Measurements from ENCODE around the gene KBTBD13.
"Not testable (repeated sequence)": the region's sequence is repeated elsewhere in the genome, so short reads cannot be mapped to it uniquely, and the experiment has no call there.

Gene KBTBD13

DNA sequence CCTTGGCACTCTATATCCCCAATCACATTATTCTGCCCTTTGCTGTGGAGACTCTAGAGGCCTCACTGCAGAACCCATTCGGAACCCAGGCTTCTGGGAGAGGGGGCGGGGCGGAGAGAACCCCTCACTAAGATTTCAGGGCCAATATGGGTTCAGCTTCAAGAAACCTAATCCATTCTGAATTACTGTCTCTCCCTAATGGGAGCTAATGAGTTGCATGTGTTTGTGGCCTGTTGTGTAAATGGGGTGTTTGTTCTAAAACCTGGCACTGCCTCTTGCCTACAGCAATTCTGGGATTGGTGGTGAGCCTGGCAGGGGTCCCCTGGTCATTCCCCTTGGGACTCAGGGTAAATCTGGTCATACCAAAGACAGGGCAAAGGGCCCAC is 8.2 kb upstream of the KBTBD13 start:
- in situ Hi-C loops (cut with MboI; ENCODE audit: low sequenced_read_pairs): no loop called here

DNA sequence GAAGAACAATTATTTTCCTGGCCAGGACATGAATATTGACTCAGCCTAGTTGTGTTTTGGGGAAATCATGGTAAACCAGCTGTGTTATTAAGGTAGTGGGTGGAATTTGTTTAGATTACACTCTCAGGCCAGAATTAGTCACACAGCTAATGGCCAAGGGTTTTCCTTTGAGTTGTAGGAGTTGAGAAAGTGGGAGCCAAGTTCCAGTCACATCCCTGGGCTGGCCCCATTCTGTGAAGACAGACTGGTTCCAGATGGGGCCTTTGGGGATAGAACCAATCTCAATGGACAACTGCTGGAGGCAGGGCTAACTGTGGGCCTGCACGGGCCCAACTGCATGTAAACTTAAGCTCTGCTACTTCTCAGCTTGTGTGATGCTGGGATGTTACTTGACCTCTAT is 7.4 kb upstream of the KBTBD13 start:
- in situ Hi-C loops (cut with MboI; ENCODE audit: low sequenced_read_pairs): no loop called here

DNA sequence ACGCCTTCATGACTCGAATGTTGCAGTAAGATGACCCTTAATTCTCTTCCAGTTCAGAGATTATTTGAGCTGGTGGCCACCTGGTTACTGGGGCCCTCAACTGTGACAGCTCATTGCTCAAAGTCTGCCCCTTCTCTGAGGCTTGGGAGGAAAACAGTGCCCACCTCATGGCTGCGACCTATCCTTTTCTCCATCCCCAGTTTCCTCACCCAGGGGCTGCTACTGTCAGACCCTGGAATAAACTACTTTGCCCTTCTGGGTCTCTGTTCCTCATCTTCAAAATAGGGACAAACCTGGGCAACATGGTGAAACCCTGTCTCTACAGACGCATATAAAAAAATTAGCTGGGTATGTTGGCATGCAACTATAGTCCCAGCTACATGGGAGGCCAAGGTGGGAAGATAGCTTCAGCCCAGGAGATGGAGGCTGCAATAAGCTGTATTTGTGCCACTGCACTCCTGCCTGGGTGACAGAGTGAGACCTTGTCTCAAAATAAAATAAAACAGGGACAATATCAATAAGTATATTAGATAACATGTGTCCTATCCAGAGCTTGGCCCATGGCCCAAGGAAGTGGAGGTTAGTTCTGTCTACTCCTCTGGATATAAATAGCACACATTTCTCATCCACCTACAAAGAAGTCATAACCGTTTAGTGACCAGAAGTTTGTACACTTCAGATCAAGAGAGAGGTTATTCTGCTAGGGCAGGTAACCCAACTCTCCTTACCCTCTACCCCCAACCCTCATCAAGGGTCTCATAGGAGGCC is 6.6 kb upstream of the KBTBD13 start:
- in situ Hi-C loops (cut with MboI; ENCODE audit: low sequenced_read_pairs): no loop called here

DNA sequence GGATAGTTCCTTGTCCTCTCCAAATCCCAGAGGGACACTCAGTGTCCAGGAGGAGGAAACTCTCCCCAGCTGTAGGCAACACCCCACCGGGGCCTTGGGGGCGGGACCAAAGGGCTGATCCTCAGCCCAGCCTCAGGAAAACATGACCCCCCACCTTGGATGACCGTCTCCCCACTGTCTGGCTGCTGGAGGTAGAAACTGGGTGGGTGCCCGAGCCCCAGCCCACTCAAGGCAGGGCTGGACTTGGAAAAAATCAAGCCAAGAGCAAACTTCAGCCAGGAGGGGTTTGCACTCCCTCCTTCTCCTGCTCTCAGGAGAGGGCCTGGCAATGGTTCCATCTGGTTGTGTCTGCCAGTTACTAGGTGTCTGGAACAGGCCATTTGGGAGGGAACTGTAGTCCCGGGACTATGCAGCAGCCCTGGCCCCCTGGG is 5.2 kb upstream of the KBTBD13 start:
- in situ Hi-C loops (cut with MboI; ENCODE audit: low sequenced_read_pairs): no loop called here

DNA sequence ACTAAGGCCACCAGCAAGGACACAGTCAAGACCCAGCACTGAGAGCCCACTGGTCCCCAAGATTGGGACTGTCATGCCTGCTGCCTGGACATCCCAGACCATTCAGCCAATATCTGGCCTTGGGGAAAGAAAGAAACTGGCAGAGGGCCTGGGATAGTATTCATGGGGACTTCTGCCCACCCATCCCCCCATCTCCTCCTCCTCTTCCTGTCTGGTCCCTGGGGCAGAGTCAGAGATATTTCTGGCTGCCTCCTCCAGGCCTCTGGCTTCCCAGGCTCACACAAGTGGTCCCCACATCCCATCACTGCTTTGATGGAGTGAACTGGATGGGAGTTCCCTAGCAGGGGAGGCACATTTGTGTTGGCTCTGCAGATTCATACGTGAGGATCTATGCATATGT is 4.5 kb upstream of the KBTBD13 start:
- in situ Hi-C loops (cut with MboI; ENCODE audit: low sequenced_read_pairs): no loop called here

DNA sequence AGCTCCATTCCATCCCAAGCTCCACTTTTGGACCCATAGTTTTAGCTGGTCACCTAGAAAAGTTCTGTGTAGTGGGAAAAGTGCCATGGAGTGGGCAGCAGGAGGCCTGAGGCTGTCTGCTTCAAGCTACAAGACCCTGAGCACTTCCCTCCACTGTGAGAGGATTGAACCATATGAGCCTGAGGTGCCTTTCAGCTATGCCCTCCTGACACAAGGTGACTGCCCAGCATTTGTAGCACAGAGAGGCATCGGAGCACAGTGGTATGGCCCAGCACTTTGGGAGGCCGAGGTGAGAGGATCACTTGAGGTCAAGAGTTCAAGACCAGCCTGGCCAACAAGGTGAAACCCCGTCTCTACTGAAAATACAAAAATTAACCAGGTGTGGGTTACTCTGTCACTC is 3.9 kb upstream of the KBTBD13 start:
- in situ Hi-C loops (cut with MboI; ENCODE audit: low sequenced_read_pairs): no loop called here

DNA sequence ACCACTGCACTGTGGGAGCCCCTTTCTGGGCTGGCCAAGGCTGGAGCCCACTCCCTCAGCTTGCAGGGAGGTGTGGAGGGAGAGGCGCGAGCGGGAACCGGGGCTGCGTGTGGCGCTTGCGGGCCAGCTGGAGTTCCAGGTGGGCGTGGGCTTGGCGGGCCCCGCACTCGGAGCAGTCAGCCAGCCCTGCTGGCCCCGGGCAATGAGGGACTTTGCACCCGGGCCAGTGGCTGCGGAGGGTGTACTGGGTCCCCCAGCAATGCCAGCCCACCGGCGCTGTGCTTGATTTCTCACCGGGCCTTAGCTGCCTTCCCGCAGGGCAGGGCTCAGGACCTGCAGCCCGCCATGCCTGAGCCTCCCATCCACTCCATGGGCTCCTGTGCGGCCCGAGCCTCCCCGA is 1.6 kb upstream of the KBTBD13 start:
- in situ Hi-C loops (cut with MboI; ENCODE audit: low sequenced_read_pairs): not testable (repeated sequence)

DNA sequence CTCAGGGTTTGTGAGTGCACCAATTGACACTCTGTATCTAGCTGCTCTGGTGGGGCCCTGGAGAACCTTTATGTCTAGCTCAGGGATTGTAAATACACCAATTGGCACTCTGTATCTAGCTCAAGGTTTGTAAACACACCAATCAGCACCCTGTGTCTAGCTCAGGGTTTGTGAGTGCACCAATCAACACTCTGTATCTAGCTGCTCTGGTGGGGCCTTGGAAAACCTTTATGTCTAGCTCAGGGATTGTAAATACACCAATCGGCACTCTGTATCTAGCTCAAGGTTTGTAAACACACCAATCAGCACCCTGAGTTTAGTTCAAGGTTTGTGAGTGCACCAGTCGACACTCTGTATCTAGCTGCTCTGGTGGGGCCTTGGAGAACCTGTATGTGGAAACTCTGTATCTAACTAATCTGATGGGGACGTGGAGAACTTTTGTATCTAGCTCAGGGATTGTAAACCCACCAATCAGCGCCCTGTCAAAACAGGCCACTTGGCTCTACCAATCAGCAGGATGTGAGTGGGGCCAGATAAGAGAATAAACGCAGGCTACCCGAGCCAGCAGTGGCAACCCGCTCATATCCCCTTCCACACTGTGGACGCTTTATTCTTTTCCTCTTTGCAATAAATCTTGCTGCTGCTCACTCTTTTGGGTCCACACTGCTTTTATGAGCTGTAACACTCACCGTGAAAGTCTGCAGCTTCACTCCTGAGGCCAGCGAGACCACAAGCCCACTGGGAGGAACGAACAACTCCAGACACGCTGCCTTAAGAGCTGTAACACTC is 745 bp upstream of the KBTBD13 start:
- in situ Hi-C loops (cut with MboI; ENCODE audit: low sequenced_read_pairs): not testable (repeated sequence)

DNA sequence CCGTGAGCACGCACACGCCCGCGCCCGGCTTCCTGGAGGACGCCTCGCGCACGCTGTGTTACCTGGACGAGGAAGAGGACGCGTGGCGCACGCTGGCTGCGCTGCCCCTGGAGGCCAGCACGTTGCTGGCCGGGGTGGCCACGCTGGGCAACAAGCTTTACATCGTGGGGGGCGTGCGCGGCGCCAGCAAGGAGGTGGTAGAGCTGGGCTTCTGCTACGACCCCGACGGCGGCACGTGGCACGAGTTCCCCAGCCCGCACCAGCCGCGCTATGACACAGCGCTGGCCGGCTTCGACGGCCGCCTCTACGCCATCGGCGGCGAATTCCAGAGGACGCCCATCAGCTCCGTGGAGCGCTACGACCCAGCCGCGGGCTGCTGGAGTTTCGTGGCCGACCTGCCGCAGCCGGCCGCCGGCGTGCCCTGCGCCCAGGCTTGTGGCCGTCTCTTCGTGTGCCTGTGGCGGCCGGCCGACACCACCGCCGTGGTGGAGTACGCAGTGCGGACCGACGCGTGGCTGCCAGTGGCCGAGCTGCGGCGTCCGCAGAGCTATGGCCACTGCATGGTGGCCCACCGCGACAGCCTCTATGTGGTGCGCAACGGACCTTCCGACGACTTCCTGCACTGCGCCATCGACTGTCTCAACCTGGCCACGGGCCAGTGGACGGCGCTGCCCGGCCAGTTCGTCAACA is 890 bp downstream of the KBTBD13 start:
- in situ Hi-C loops (cut with MboI; ENCODE audit: low sequenced_read_pairs): no loop called here

DNA sequence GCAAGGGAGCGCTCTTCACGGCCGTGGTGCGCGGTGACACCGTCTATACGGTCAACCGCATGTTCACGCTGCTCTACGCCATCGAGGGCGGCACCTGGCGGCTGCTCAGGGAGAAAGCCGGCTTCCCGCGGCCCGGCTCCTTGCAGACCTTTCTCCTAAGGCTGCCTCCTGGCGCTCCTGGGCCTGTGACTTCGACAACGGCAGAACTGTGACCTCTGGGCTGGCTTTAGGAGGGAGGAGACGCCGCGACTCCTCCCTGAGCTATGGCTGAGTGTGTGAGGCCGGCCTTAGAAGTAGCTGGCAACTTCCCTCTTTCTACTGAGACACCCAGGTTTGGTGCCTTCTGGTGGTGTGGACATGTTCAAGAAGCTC is 1.4 kb downstream of the KBTBD13 start:
- in situ Hi-C loops (cut with MboI; ENCODE audit: low sequenced_read_pairs): no loop called here

DNA sequence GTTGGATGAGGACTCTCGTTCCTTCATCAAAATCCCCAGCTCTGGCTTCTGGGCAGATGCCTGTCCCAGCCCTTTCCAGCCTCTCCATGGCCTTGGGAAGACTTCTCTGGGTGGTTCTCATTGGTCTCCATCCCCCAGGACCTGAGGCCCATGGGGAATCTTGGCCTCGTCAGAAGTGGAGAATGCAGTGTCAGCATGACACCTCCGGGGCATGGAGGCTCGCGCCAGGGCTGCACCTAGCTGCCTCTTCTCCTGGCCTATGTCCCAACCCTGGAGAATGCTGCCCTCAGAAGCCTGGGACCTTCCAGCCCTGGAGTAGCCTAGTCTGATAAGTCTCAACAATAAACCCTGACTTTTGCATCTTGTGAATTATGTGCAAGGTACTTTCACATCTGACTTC is 3.0 kb downstream of the KBTBD13 start:
- in situ Hi-C loops (cut with MboI; ENCODE audit: low sequenced_read_pairs): no loop called here

DNA sequence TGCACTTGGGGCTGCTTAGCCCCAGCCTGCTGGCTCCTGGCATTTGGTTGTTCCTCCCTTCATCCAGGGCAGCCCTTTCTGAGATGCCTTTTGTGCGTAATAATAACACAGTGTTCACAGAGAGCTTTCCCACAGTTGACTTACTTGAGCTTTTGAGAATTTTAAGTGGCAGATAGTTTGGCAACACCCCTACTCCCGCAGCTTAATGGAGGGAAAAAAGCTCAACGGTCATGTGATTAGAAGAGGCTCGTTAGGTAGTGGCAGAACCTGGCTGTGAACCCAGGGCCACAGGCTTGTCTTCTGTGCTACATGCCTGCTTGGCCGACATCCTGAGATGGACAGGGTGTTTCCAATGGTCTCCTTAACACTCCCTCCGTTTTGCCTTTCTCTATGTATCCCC is 4.7 kb downstream of the KBTBD13 start:
- in situ Hi-C loops (cut with MboI; ENCODE audit: low sequenced_read_pairs): no loop called here

DNA sequence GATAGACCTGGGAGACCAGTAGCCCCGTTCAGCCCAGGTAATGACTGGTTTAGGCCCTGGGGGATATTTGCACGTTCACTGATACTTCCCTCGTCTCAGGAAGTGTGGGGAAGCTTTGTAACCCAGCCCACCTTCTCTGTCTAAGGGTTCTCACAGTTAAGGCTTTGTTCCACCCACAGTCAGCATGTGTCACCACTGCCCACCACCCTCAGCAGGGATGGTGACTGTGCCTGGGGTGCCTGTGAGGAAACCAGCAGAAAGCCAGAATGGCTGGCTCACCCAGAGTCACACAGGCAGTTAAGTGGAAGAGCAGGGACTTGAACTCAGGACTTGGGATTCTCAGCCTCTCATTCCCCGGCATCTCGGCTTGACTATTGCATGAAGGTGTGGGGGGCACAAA is 5.2 kb downstream of the KBTBD13 start:
- in situ Hi-C loops (cut with MboI; ENCODE audit: low sequenced_read_pairs): no loop called here

DNA sequence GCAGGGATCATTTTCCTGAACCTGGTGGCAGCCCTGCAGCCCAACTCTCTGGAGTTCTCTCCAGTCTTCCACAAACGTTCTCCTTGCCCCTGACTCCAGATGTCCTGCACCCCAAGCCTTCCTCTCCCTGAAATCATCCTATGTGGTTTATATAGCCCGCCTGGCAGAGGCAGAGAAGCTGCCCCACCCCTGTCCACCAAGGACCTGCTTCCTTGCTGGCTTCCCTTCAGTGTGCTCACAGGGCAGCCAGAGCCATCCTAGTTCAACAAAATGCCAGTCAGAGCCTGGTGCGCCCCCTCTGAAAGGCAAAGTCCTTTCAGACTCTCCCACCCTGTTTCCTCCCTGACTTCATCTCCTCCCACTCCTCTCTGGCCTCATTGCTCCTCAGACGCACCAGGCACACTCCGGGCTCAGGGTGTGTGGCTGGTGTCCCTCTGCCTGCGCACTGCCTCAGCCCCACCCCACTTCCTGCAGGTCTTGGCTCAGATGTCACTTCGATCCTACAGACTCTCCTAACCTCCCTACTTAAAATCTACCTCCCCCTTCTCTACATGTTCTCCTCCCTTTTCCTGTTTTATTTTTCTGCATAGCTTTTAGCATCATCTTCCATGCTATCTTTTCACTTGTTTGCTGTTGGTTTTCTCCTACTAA is 5.9 kb downstream of the KBTBD13 start:
- in situ Hi-C loops (cut with MboI; ENCODE audit: low sequenced_read_pairs): no loop called here

DNA sequence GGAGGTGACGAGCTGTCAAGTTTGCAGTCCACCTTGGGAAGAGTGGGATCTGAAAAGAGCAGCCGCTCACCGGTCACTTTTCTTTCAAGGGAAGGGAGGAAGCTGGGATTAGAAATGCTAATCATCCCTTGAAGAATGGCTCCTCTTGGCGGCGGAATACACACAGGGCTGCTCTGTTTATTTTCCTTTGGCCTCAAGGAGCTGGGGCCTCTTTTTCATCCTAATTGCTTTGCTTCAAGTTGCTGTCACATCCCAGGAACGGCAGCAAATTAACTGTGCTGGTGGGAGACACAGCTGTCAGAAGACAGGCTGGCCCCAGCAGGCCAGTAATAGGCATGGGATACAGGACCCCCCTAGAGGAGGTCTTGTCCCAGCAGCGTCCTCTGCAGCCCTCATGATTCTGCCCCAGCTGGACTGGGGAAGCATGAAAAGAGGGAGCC is 6.7 kb downstream of the KBTBD13 start:
- in situ Hi-C loops (cut with MboI; ENCODE audit: low sequenced_read_pairs): no loop called here

DNA sequence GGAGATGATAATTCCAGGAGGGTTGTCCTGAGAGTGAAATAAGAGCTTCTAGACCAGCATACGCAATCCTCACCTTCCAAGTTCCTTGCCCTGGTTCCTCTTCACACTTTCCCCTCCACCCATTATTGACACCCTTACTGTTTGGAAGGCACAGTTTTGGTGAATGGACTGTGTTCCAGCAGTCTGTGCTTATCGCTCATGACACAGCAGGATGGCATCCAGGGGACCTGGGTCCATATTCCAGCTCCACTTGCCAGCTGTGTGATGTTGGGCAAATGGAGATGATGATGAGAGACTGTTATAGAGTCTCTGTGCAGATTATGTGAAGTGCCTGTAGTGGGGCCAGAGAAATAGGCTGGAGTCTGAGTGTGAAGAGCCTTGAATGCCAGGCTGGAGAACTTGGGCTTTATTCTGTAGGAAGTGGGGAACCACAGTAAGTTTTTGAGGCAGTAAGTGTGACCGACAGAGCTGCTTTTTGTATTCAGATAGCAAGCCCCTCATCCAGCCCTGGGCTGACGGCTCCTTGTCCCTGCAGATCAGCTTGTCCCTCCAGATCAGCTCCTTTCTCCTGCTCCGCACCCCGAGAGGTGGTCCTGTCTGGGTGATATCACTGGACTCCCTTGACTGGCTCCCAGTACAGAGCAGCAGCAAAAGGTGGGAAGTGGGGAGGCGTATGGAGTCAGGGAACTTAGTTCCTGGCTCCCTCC is 8.1 kb downstream of the KBTBD13 start:
- in situ Hi-C loops (cut with MboI; ENCODE audit: low sequenced_read_pairs): no loop called here

DNA sequence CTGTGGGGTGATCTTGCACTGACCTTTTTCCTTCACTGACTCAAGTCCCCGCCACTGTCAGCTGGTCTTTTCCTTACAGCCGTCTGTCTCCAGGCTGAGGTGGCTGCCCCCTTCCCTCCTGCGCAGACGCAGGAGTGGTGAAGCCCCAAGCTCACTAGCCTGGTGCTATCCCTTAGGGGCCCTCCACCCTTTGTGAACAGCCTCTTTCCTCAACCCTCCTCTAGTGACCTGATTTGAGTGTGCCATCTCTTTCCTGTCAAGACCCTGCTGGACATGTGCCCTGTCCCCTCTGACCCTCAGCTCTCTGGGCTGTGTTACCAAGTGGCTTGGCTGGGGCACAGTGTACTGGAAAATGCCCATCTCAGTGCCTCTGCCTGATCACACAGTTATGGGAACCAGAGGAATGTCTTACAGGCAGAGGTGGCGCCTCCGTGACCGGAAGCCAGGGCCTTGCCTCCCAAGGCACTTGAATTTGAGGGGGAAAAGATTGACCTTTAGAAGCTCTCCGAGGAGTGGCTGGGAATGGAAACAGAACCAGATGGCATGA is 8.7 kb downstream of the KBTBD13 start:
- in situ Hi-C loops (cut with MboI; ENCODE audit: low sequenced_read_pairs): no loop called here

DNA sequence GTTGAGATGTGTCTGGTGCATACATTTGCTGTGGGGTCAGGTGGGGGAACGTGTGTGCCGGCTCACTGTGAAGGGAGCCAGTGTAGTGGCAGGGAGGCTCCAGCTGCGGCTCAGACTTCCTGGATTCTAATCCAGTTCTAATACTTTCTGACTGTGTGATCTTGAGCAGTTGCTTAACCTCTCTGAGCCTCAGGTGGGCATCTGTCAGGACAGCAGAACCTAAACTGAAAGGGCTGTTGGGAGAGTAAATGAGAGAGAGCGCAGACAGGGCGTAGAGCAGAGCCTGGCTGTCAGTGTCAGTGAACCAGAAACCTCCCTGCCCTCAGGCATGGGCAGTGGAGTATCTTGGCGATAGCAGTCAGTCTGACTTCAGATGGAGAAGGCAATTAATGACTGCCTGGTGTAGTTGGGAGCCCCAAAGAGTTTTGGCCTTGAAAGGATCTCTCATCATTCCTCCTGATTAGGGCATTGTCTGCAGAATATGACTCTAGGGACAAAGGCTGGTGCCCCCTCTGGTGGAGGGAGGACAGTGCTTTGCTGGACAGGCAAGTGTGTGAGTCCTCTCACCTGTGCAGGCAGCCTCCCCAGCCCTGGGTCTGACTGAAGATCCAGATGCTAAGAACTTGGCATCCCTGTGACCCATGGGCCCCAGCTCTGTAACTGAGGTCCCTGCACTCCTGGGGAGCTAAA is 9.6 kb downstream of the KBTBD13 start:
- in situ Hi-C loops (cut with MboI; ENCODE audit: low sequenced_read_pairs): no loop called here

DNA sequence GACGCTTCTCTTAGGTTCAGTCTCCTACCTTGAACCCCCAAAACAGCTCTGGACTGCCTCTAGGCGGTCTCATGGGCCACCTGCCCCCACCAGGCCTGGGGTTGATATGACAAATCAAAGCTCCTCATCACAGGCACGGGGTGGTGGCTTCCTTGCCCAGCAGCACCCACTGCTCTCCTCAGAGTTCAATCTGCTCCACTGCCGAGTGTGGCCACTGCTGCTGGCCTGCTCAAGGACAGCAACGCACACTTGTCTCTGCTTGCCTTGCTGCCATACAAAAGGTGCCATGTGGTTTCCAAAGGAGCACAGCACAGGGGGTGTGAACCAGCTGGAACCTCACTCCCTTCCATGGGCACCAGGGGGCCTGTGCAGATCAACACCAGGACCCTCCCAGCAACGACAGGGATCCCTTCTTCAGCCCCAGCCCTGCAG is 10.2 kb downstream of the KBTBD13 start:
- in situ Hi-C loops (cut with MboI; ENCODE audit: low sequenced_read_pairs): no loop called here

DNA sequence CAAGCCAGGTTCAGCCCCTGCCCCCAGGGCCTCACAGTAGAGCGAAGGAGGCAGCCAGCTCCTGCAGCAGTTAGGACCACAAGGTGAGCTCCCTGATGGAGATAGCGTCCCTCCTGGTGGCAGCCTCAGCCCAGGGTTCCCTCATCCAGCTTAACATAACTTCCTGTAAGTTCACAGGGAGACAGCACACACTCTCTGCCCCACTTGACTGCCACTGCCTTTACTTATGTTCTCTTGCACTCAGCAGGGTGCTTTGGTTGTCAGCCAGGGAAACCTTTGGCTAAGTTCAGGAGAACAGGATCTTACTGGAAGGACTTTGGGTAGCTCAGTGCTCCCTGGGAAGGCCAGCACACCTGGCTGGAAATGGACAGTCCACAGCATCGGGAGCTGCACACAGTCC is 10.9 kb downstream of the KBTBD13 start:
- in situ Hi-C loops (cut with MboI; ENCODE audit: low sequenced_read_pairs): no loop called here
